ENCODE measurements around the gene GATAD2A. TPM values are rescaled to one million over a fixed set of nuclear protein-coding genes. Genes with fewer than 3 reads are reported as not detected.

Gene GATAD2A
- total RNA-seq, 1 experiment from 2014 or later, result 126 TPM

DNA sequence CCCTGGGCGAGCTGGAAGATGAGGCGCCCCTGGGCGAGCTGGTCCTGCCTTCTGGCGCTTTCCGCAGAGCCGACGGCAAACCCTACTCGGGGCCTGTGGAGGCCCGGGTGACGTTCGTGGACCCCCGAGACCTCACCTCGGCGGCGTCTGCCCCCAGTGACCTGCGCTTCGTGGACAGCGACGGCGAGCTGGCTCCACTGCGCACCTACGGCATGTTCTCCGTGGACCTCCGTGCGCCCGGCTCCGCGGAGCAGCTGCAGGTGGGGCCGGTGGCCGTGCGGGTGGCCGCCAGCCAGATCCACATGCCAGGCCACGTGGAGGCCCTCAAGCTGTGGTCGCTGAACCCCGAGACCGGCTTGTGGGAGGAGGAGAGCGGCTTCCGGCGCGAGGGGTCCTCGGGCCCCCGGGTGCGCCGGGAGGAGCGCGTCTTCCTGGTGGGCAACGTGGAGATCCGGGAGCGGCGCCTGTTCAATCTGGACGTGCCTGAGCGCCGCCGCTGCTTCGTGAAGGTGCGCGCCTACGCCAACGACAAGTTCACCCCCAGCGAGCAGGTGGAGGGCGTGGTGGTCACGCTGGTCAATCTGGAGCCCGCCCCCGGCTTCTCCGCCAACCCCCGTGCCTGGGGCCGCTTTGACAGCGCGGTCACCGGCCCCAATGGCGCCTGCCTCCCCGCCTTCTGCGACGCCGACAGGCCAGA lies 138.9 kb downstream of the GATAD2A start:
- CTCF ChIA-PET, result no interaction called here
- no peaks in the 10 kb centered on the region for H3K9me3 Mint-ChIP-seq (ENCODE audit: unreplicated experiment)
- no peak overlapping the region for H3K27ac Mint-ChIP-seq (ENCODE audit: unreplicated experiment)

DNA sequence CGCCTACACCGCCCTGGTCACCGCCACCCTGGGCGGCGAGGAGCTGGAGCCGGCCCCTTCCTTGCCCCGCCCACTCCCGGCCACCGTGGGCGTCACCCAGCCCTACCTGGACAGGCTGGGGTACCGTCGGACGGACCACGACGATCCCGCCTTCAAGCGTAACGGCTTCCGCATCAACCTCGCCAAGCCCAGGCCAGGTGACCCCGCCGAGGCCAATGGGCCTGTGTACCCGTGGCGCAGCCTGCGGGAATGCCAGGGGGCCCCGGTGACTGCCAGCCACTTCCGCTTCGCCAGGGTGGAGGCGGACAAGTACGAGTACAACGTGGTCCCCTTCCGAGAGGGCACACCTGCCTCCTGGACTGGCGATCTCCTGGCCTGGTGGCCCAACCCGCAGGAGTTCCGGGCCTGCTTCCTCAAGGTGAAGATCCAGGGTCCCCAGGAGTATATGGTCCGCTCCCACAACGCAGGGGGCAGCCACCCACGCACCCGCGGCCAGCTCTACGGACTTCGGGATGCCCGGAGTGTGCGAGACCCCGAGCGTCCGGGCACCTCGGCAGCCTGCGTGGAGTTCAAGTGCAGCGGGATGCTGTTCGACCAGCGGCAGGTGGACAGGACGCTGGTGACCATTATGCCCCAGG lies 139.6 kb downstream of the GATAD2A start:
- CTCF ChIA-PET, result no interaction called here
- no TSS peak for BruUV-seq (replicated peaks)
- intact Hi-C loops (cut with micrococcal nuclease; ENCODE audit: unreplicated experiment), result no loop called here

More for the DNA sequence above, 138.9 kb downstream of the GATAD2A start:
- Histone ChIP-seq H3K4me3 (ENCODE audit: low read depth, low read length) (no peak overlapping the region), H3K36me3 (ENCODE audit: control insufficient read depth, insufficient read depth, low read length) (no peaks in the 10 kb centered on the region), H3K9me3 (no peaks in the 10 kb centered on the region), H3K4me1 (no peaks in the 10 kb centered on the region), H3K27me3 (replicated peaks; ENCODE audit: control insufficient read depth, insufficient read depth, low read length) (no peaks in the 10 kb centered on the region)
- Mint-ChIP-seq H3K36me3 (ENCODE audit: insufficient read depth, unreplicated experiment) (no peaks in the 10 kb centered on the region), H3K27me3 (ENCODE audit: insufficient read depth, unreplicated experiment) (peaks cover 4% of the 10 kb centered on the region), H3K4me1 (ENCODE audit: low read depth, unreplicated experiment) (no peaks in the 10 kb centered on the region), H3K4me3 (ENCODE audit: unreplicated experiment) (no peak overlapping the region)
- intact Hi-C loops (cut with micrococcal nuclease; ENCODE audit: unreplicated experiment), result no loop called here
- POLR2A ChIA-PET, result no interaction called here
- BruUV-seq (replicated peaks), result no TSS peak
- TF ChIP-seq, protein P1, sequence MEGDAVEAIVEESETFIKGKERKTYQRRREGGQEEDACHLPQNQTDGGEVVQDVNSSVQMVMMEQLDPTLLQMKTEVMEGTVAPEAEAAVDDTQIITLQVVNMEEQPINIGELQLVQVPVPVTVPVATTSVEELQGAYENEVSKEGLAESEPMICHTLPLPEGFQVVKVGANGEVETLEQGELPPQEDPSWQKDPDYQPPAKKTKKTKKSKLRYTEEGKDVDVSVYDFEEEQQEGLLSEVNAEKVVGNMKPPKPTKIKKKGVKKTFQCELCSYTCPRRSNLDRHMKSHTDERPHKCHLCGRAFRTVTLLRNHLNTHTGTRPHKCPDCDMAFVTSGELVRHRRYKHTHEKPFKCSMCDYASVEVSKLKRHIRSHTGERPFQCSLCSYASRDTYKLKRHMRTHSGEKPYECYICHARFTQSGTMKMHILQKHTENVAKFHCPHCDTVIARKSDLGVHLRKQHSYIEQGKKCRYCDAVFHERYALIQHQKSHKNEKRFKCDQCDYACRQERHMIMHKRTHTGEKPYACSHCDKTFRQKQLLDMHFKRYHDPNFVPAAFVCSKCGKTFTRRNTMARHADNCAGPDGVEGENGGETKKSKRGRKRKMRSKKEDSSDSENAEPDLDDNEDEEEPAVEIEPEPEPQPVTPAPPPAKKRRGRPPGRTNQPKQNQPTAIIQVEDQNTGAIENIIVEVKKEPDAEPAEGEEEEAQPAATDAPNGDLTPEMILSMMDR (IDR thresholded peaks at IDR 0.05; ENCODE audit: insufficient read depth in 1 of 2, low read depth in 1 of 2, low read length in 1 of 2, severe bottlenecking in 1 of 2, unreplicated experiment in 1 of 2), result no peak
- DNase-seq, result no peak

DNA sequence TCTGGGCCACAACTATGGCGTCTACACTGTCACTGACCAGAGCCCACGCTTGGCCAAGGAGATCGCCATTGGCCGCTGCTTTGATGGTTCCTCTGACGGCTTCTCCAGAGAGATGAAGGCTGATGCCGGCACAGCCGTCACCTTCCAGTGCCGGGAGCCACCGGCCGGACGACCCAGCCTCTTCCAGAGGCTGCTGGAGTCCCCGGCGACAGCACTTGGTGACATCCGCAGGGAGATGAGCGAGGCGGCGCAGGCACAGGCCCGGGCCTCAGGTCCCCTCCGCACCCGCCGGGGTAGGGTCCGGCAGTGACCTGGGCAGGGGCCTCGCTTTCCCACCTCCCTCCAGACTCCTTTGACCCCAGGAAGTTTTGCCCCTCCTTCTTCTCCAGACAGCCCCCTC lies 140.2 kb downstream of the GATAD2A start:
- TF ChIP-seq, protein P1 (IDR thresholded peaks at IDR 0.05; ENCODE audit: insufficient read depth in 1 of 2, low read depth in 1 of 2, low read length in 1 of 2, severe bottlenecking in 1 of 2, unreplicated experiment in 1 of 2), result no peak
- peaks cover 4% of the 10 kb centered on the region for H3K27me3 Mint-ChIP-seq (ENCODE audit: insufficient read depth, unreplicated experiment)
- Histone ChIP-seq H3K27me3 (replicated peaks; ENCODE audit: control insufficient read depth, insufficient read depth, low read length) (no peaks in the 10 kb centered on the region), H3K4me1 (no peaks in the 10 kb centered on the region), H3K9me3 (no peaks in the 10 kb centered on the region), H3K4me3 (ENCODE audit: low read depth, low read length) (no peak overlapping the region), H3K36me3 (ENCODE audit: control insufficient read depth, insufficient read depth, low read length) (no peaks in the 10 kb centered on the region)
- no peak overlapping the region for H3K27ac Mint-ChIP-seq (ENCODE audit: unreplicated experiment)
- ChIA-PET POLR2A (no interaction called here), CTCF (no interaction called here)
- no peaks in the 10 kb centered on the region for H3K4me1 Mint-ChIP-seq (ENCODE audit: low read depth, unreplicated experiment)
- no peak for DNase-seq
- H3K9me3 Mint-ChIP-seq (ENCODE audit: unreplicated experiment), result no peaks in the 10 kb centered on the region
- no peak overlapping the region for H3K4me3 Mint-ChIP-seq (ENCODE audit: unreplicated experiment)
- intact Hi-C loops (cut with micrococcal nuclease; ENCODE audit: unreplicated experiment), result no loop called here
- no peaks in the 10 kb centered on the region for H3K36me3 Mint-ChIP-seq (ENCODE audit: insufficient read depth, unreplicated experiment)
- no TSS peak for BruUV-seq (replicated peaks)

More for the DNA sequence above, 139.6 kb downstream of the GATAD2A start:
- H3K4me3 ChIP-seq (ENCODE audit: low read depth, low read length), result no peak overlapping the region
- Mint-ChIP-seq H3K4me1 (ENCODE audit: low read depth, unreplicated experiment) (no peaks in the 10 kb centered on the region), H3K9me3 (ENCODE audit: unreplicated experiment) (no peaks in the 10 kb centered on the region), H3K4me3 (ENCODE audit: unreplicated experiment) (no peak overlapping the region), H3K27me3 (ENCODE audit: insufficient read depth, unreplicated experiment) (peaks cover 4% of the 10 kb centered on the region), H3K36me3 (ENCODE audit: insufficient read depth, unreplicated experiment) (no peaks in the 10 kb centered on the region), H3K27ac (ENCODE audit: unreplicated experiment) (no peak overlapping the region)
- H3K9me3 ChIP-seq, result no peaks in the 10 kb centered on the region
- H3K36me3 ChIP-seq (ENCODE audit: control insufficient read depth, insufficient read depth, low read length), result no peaks in the 10 kb centered on the region
- TF ChIP-seq, protein P1 (IDR thresholded peaks at IDR 0.05; ENCODE audit: insufficient read depth in 1 of 2, low read depth in 1 of 2, low read length in 1 of 2, severe bottlenecking in 1 of 2, unreplicated experiment in 1 of 2), result no peak
- no peak for DNase-seq
- POLR2A ChIA-PET, result no interaction called here
- H3K4me1 ChIP-seq, result no peaks in the 10 kb centered on the region
- no peaks in the 10 kb centered on the region for H3K27me3 ChIP-seq (replicated peaks; ENCODE audit: control insufficient read depth, insufficient read depth, low read length)
